Activated T-cell treated with anti-CD3 and anti-CD28 coated beads for 48 hours (primary cell): Measurements from ENCODE around the gene FBXW7.

Source experiments
- DNase-seq: peaks from one replicate; pipeline ENCODE4 v3.0.0-alpha.2; 2020; ENCODE audit warnings: low read depth

FBXW7 gene

DNA sequence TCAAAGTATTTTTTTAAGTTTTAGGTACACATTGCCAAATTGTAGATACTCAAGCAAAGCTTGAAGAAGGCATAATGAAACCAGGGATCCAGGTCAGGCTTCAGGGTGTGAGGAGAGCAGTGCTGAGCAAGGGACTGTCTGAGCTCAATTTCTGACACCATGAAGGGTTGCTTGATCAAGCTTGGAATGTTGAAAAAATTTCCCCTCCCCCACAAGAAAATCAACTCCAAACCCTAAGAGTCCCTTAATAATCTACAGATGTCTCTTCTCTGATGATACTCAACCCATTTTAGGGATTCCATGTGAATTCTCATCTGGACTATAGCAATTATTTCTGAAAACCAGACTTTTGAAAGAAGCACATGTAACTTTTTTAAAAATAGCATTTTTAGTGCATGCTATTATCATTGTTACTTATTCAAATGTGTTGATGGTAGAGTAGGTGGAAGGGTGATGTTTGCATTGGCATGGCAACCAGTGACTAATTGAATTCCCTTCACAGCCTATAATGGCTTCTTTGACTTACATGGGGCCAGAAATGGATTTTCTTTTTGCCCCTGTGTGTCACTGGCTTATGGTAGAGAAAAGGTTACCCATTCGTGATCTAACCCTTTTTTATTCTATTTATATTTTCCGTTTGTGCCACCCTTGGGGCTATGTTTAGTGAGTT lies 252.0 kb downstream of the FBXW7 start:
- DNase-seq: no peak

DNA sequence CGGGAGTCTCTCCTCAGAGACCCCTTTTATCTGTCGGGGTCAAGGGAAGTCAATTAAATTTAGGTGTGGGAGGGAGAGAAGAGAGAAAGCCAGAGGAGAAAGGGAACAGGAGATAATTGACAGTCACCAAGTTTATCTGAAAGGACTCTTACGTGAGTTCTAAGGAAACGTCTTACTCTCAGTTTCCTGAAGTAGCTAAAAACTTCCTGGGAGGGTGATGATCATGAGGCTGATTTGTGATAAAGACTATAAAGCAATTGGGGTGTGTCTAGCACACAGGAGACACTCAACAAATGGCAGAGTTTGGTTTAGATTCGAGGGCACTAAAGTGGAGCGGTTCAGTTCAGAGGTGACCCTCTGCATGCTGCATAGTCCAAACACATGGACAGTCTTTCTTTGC lies 254.1 kb downstream of the FBXW7 start:
- no peak for DNase-seq

DNA sequence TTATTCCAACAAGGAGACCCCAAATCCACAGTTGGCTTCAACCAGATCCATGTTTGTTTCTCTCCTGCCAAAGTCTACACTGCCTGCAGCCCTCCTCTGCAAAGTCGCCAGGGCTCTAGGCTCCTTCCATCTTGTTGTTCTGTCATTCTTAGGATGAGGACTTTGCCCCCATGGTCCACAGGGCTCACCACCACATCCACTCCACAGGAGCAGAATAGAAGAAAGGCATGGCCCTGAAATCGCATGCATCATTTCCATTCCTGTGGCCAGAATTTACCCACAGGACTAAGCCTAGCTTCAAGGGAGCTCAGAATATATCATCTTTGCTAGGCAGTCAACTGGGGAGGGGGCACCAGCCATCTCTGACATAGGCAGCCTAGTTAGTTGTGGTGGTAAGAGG lies 254.7 kb downstream of the FBXW7 start:
- DNase-seq: no peak

DNA sequence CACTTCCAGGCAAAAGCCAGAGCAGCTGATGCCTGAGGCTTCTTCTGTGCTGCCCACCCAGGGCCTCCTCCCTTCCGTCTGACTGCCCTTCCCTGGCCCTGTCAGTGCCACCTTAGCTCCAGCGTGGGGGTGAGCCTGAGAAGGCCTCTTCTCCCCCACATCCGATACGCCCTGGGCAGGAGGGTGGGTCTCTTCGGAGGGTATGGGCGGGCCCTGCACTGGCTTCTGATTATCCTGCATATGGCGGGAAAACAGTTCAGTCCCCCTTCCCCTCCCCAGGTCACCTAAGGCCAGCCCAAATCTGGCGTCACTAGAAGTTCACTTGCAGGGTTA lies 256.7 kb downstream of the FBXW7 start:
- DNase-seq: no peak

DNA sequence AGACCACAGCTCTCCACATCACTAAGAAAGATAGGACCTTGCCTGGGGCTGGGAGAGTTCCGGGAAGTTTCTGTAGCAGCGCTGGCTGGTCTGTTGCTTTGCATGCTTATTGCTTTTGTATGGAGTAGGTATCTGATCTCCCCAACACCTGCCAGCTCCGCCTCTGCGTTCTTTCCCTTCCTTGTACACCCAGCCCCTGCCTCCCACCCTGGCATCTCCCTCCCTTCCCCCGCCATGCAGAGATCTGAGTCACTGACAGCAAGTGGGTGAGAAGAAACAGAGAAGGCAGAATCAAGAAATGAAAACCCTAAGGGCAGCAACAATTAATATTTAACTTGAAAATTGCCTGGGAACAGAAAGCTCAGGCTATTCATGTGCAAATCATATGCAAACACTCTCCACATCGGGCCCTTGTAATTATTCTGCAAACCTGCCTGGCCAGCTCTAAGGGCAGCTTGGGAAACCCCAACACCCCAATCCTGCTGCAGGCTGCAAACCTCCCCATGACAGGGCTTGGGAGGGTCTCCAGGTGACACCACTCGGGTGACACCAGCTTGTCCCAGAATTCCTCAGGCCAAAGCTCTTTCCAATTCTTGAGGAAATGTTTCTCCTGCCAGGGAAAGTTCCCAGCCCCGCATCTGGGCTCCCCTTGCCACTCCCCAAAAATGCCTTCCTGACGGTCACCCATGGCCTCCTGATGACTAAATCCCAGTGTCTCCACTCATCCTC lies 257.2 kb downstream of the FBXW7 start:
- DNase-seq: no peak

DNA sequence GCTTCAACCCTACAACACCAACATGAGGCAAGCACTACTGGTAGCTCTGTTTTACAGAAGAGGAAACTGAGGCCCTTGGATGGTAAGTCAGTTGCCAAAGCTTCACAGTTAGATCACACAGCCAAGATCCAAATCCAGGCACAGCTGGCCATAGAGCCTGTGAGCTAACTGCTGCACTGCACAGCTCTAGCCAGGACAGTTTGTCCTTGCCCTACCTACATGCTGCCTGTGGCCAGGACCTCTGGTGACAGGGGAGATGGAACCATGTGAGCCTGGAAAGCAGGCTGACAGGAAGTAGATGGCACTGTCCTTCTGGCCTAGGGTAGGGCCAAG lies 257.8 kb downstream of the FBXW7 start:
- DNase-seq: no peak

DNA sequence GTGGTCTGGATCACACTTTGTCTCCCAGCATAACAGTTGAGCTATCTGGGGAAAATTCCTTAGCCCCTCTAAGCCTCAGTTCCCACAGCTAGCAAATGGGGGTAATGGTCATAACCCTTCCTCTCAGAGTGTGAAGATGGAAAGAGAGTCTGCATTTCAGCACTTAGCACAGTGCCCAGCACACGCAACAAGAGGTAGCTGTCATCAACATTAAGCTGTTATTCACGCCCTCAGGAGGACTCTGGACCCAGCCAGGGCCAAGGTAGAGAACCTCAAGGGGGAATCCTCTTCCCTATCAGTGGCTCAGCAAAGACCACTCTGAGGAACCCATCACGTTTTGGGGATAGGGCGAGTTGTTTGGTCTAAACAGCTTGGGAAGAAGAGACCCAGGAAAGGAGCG lies 258.6 kb downstream of the FBXW7 start:
- DNase-seq: no peak

DNA sequence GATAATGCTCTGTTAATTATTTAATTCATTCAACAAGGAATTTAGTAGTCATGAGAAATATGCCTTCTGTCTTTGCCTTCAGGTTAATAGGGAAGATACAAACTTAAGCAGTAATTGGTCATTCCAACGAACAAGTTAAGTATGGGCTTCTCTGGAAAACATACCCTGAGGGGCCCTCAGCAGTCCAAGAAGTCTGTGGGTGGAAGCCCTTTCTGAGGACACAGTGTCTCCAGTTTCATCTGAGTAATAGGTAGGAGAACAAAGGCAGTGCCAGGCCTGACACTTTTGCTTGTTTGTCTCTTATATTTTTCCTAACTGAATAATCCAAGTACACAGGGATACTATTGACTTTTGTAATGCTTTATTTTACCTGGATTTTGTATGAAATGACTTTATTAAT lies 262.5 kb downstream of the FBXW7 start:
- no peak for DNase-seq
